Thymus (tissue), 11 donors: Measurements from ENCODE around the gene RNF125. TPM values are rescaled to one million over a fixed set of nuclear protein-coding genes. Genes with fewer than 3 reads are reported as not detected.
A peak's percentile ranks its signal among the peaks of the same experiment; 100 is the strongest.

Source experiments
- DNase-seq, 9 donors: peaks; one replicate each; pipeline ENCODE4 v3.0.0-alpha.2; 2013; ENCODE audit warnings: low spot score in 9 of 9, low read depth in 6 of 9, missing footprints in 1 of 9
- H3K27ac ChIP-seq, 2 donors: one replicate each; pipeline ENCODE4 v1.5.1; 2013; ENCODE audit warnings: control low read depth in 1 of 2, low read depth in 1 of 2, low read length in 1 of 2, mild to moderate bottlenecking in 1 of 2, moderate library complexity in 1 of 2
- H3K27me3 ChIP-seq, 2 donors: one replicate each; pipeline ENCODE4 v1.5.1; 2013; ENCODE audit warnings: low read length in 1 of 2; ENCODE audit not compliant: control insufficient read depth in 2 of 2, insufficient read depth in 1 of 2
- H3K36me3 ChIP-seq, 2 donors: one replicate each; pipeline ENCODE4 v1.5.1; 2013; ENCODE audit warnings: low read length in 1 of 2, mild to moderate bottlenecking in 1 of 2, moderate library complexity in 1 of 2; ENCODE audit not compliant: control insufficient read depth in 2 of 2, insufficient read depth in 2 of 2
- H3K4me1 ChIP-seq, 2 donors: one replicate each; pipeline ENCODE4 v1.5.1; 2013; ENCODE audit warnings: low read length in 2 of 2; ENCODE audit not compliant: control insufficient read depth in 2 of 2, insufficient read depth in 2 of 2
- H3K4me3 ChIP-seq, 2 donors: one replicate each; pipeline ENCODE4 v1.5.1; 2013; ENCODE audit warnings: low read length in 2 of 2, control low read depth in 1 of 2, mild to moderate bottlenecking in 1 of 2
- H3K9me3 ChIP-seq, 2 donors: one replicate each; pipeline ENCODE4 v1.5.1; 2013; ENCODE audit warnings: low read length in 1 of 2, mild to moderate bottlenecking in 1 of 2; ENCODE audit not compliant: control insufficient read depth in 2 of 2, insufficient read depth in 1 of 2
- WGBS: extraction: QIAGEN DNeasy Blood & Tissue Kit; methylation state at CpG from one replicate; pipeline ENCODE4 v1.1.7; 2013; 5-methylcytosine and 5-hydroxymethylcytosine counted together
- polyA plus RNA-seq: library from polyadenylated mRNA; stranded (reverse); fragments of 200-250 nt; gene quantifications from one replicate; pipeline ENCODE4 v1.2.3, GENCODE V29; 2013
- total RNA-seq: library from RNA; stranded (reverse); fragments of 120-200 nt; gene quantifications from one replicate; pipeline ENCODE4 v1.2.4, GENCODE V29; 2013
- donor health status: healthy.

The RNF125 gene
- total and polyA plus RNA-seq, 2 donors: 5.1 to 10.2 TPM

DNA sequence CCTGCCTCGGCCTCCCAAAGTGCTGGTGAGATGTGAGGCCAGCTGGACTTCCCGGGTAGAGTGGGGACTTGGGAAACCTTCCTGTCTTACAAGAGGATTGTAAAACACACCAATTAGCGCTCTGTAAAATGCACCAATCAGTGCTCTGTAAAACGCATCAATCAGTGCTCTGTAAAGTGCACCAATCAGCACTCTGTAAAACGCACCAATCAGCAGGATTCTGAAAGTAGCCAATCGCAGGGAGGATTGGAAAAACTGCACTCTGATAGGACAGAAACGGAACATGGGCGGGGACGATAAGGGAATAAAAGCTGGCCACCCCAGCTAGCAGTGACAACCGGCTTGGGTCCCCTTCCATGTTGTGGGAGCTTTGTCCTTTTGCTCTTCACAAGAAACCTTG, 19.0 kb downstream of the RNF125 start:
- peaks cover 15 to 22% of the 10 kb centered on the region in 2 donors for H3K36me3 ChIP-seq
- no peak overlapping the region for H3K27ac ChIP-seq
- H3K4me3 ChIP-seq: no peak overlapping the region
- 99% methylated on average over 10 of the region's 10 CpGs for WGBS
- H3K4me1 ChIP-seq: peaks cover 0 to 2% of the 10 kb centered on the region in 2 donors
- peaks cover 2 to 7% of the 10 kb centered on the region in 2 donors for H3K9me3 ChIP-seq
- H3K27me3 ChIP-seq: no peaks in the 10 kb centered on the region
- no peak for DNase-seq

DNA sequence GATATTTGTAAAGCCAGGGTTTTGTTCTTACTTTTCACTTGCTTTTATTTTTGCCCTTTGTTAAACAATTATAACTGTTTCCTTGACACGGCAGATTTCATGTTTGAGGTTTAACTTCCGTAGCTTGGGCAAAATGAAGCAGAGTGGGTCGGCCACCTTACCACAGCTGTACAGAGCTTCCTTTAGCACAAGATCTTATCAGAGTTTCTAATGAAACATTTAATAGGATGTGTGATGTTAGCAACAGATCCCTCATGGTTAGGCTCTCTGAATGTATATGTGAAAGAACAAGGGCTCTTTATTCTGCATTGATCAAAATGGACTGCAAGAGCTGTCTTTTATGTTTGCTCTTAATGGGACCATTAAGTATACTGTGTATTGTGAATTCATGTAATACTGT, 22.3 kb downstream of the RNF125 start:
- Histone ChIP-seq H3K36me3 (peaks cover 21 to 29% of the 10 kb centered on the region in 2 donors), H3K27ac (peak overlapping the region in 1 of 2 donors; percentile 76), H3K4me1 (peaks cover 0 to 2% of the 10 kb centered on the region in 2 donors), H3K9me3 (peaks cover 2 to 7% of the 10 kb centered on the region in 2 donors), H3K4me3 (no peak overlapping the region), H3K27me3 (no peaks in the 10 kb centered on the region)
- 5% methylated on average over 3 of the region's 3 CpGs for WGBS
- peak in 6 of 9 donors; percentile 23 to 76 (median 42) for DNase-seq

DNA sequence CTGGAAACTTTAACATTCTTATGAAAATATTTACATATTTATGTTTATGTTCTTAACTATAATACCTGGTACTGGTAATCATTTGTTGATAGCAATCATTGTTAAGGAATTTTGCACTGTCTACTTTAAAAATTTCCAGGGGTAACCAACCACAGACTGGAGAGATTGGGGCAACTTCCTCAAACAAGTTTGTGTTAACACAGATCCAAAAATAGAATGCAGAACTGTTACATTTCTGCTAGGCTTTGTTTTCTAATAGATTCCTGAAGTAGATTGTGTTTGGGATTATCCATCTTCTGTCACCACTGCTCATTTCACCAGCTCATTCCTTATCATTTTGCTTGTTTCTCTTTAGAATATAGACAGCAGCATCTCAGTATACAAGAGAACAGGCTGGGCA, 23.7 kb downstream of the RNF125 start:
- Histone ChIP-seq H3K4me3 (no peak overlapping the region), H3K27ac (no peak overlapping the region), H3K9me3 (peaks cover 2 to 6% of the 10 kb centered on the region in 2 donors), H3K27me3 (no peaks in the 10 kb centered on the region), H3K36me3 (peaks cover 20 to 27% of the 10 kb centered on the region in 2 donors), H3K4me1 (peaks cover 0 to 2% of the 10 kb centered on the region in 2 donors)
- DNase-seq: no peak

DNA sequence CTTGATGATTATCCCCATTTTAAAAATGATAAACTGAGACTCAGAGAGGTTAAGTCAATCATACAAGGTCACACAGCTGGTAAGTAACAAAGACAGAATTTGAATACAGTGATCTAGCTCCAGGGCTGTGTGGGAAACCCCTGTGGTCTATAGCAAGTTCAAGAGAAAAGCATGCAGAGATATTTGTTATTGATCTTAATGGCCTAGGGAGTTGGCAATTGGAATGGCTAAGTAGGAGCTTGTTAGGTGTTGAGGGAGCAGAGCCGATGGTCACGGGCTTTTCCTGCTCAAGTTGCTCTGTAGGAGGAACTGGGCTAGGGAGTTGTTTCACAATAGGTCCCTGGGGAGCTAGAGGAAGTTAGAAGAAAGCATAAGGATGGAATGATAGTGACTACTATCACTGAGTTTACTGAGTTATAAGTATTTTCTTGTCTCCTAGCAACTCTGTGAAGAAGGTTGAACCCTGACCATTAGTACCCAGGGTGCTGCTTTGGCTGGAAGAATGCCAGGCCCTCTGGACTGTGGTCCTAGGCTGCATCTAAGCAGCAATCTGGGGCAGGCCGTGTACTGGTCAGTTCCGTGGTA, 30.0 kb downstream of the RNF125 start:
- DNase-seq: no peak
- 73% methylated on average over 4 of the region's 4 CpGs for WGBS
- H3K4me1 ChIP-seq: peaks cover 5 to 9% of the 10 kb centered on the region in 2 donors
- no peak overlapping the region for H3K4me3 ChIP-seq
- no peaks in the 10 kb centered on the region for H3K27me3 ChIP-seq
- no peak overlapping the region for H3K27ac ChIP-seq
- no peaks in the 10 kb centered on the region for H3K9me3 ChIP-seq
- peaks cover 6 to 18% of the 10 kb centered on the region in 2 donors for H3K36me3 ChIP-seq

DNA sequence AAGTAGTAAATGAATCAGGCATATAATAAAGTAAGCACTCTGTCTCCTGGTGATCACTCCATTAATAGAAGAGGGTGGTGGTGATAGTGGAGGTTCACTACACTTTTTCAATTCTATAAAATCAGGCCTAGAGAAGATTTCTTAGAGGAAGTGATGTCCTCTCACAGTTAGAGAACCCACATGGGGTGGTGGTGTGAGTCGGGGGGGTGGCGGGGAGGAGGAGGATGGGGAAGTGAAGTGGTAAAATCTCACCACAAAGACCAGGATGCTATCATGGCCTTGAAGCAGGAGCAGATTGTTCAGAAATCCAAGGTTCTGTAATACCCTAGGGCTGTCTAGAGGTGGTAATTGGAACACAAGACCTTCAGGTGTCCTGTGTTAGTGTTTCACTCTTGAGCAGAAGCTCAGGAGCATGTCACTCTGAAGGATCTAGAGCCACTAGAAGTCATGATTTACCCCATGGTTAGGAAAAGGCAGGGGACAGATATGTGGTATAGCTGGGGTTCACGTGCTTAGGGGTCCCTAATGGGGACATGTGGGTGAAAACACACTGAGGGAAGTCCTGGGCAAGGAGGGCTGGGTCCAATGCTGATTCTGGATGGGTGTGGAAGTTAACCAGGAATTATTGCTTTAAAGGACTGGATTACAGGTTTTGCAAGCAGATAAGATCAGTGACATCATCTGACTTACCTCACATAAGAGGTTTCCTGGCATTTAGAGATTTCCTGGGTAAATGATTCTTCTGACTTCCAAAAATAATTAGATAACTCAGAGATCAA, 31.0 kb downstream of the RNF125 start:
- no peaks in the 10 kb centered on the region for H3K9me3 ChIP-seq
- peaks cover 6 to 15% of the 10 kb centered on the region in 2 donors for H3K36me3 ChIP-seq
- DNase-seq: no peak
- no peak overlapping the region for H3K27ac ChIP-seq
- H3K4me3 ChIP-seq: no peak overlapping the region
- peaks cover 5 to 9% of the 10 kb centered on the region in 2 donors for H3K4me1 ChIP-seq
- H3K27me3 ChIP-seq: no peaks in the 10 kb centered on the region
- 18% methylated on average over 3 of the region's 3 CpGs for WGBS

DNA sequence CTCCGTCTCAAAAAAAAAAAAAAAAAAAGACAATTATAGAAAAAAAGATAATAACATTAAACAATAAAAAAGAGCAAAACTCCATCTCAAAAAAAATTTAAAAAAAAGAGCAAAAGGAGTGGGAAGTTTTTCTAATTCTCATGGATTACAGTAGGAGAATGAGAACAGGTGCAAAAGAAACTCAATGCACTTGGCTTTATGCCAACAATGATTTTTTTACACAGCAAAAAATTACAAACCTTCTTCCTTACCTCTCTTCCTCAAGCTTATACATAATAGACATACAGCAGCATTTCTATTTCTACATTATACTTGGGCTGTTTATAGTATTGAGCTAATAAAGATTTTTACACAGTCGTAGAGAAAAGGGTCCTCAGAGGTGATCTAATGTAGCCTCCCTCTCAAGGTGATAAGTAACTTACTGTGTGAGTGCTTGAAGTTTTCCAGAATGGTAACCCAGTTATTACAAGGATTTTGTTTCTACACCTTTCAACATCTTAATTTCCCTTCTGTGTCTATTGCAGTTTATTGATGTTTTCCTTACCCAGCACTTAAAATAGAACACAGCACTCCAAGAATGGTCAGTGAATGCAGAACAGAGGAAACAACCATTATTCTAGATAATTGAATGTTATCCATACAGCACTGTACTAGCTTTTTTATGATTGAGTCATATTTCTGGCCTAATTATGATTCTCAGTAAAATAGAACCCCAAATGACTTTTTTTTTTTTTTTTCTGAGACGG, 38.2 kb downstream of the RNF125 start:
- no peak overlapping the region for H3K4me3 ChIP-seq
- H3K27ac ChIP-seq: no peak overlapping the region
- H3K4me1 ChIP-seq: no peaks in the 10 kb centered on the region
- H3K36me3 ChIP-seq: peaks cover 0 to 9% of the 10 kb centered on the region in 2 donors
- no peaks in the 10 kb centered on the region for H3K9me3 ChIP-seq
- no peaks in the 10 kb centered on the region for H3K27me3 ChIP-seq
- DNase-seq: peak in 1 of 9 donors; percentile 35
- WGBS: 90% methylated on average over 3 of the region's 3 CpGs

DNA sequence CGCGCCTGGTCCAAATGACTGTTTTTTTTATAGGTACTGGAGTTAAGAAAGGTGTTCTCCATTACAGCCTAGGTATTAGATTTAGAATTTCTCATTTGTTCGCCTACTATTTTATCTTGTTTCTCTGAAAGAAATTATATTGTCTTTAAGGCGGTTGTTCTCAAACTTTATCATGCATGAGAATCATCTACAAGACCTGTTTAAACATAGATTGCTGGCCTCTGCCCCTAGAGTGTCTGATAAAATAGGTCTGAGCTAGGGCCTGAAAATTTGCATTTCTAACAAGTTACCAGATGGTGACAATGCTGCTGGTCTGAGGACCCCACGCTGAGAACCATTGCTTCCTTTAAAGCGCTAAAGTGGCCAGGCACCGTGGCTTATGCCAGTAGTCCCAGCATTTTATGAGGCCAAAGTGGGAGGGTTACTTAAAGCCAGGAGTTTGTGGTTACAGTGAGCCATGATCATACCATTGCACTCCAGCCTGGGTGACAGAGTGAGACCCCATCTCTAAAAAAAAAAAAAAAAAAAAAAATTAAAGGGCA, 39.1 kb downstream of the RNF125 start:
- no peaks in the 10 kb centered on the region for H3K9me3 ChIP-seq
- 89% methylated on average over 7 of the region's 7 CpGs for WGBS
- peaks cover 0 to 5% of the 10 kb centered on the region in 2 donors for H3K36me3 ChIP-seq
- H3K4me1 ChIP-seq: no peaks in the 10 kb centered on the region
- no peaks in the 10 kb centered on the region for H3K27me3 ChIP-seq
- H3K27ac ChIP-seq: no peak overlapping the region
- no peak overlapping the region for H3K4me3 ChIP-seq
- no peak for DNase-seq

DNA sequence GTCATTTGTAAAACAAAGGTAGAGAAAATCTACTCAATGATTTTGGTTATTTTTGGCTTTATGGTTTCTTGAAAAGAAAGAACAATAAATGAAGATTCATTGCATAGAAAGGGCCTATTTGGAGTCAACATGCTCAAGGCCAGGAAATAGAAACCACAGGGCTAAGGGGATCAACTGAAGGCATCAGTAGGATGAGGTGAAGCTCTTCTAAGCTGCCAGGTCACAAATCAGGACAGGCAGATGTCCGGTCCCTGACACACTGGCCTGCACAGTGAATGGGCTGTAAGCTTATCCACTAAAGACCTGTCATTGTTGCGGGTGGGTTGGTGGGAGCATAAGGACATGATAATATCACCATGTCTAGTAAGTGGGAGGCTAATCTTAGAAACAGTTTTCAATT, 41.4 kb downstream of the RNF125 start:
- Histone ChIP-seq H3K4me3 (no peak overlapping the region), H3K36me3 (peaks cover 0 to 5% of the 10 kb centered on the region in 2 donors), H3K27me3 (no peaks in the 10 kb centered on the region), H3K9me3 (no peaks in the 10 kb centered on the region), H3K27ac (no peak overlapping the region), H3K4me1 (no peaks in the 10 kb centered on the region)
- WGBS: 69% methylated on average over 2 of the region's 2 CpGs
- DNase-seq: no peak
